PC-9 (cell line): ENCODE results near the gene MAFB.

Experiments
- CTCF ChIP-seq: fragments of 200-600 bp; sonication (generic); conservative IDR thresholded peaks from 2 replicates; pipeline ENCODE4 v1.6.1; 2017; ENCODE audit warnings: mixed run types, antibody characterized with exemption, mild to moderate bottlenecking, moderate library complexity
- EZH2 ChIP-seq: fragments of 200-600 bp; sonication (generic); IDR thresholded peaks from 2 replicates; pipeline ENCODE4 v1.8.0; 2017; ENCODE audit warnings: antibody characterized with exemption, low read depth

GRCh38 chr20:40654876-40655275, 34.2 kb downstream of the MAFB start:
- TF ChIP-seq CTCF: no peak
- TF ChIP-seq EZH2: no peak
